DMS114 treated with DMSO at 0.1 percent for 48 hours (cell line): ENCODE data around the gene TRPC4.

Experiments used
- DNase-seq: peaks from one replicate; lab custom pipeline; 2025; ENCODE audit not compliant: unreplicated experiment; lab: John Stamatoyannopoulos, UW

The TRPC4 gene

GRCh38 chr13:37729876-37730275 lies 139.7 kb downstream of the TRPC4 start:
- no peak for DNase-seq

DNA sequence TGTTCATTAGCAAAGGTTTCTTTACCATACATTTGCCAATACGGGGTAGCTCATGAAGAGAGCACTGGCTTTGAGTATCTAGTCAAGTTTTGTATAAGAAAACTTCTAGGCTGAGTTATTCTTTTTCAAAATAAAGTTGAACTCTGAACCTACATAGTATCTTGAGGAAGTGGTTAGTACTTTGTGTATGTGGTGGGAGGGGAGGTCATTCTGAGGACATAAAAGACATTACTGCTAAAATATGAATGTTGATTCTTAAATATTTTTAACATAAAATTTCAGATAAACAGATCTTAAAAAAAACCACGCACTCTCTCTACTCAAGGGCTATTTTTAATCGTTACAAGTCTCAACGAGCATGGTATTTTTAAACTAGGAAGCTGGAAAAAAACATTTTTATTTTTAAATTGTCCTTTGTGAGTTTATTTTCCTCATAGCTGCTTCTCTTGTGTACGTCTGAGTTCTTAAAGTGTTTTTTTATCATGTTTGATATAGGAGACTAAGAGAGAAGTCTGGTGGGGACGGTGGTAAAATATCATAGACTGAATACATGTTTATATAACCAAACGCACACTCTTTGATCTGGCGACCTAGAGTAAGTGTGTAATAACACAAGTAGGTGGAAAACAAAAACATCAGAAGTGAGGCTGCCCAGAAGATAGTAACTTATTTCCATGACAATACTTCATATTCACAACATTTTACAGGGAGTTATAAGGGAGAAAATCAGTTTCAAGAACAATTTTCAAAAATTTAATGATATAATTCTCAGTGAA lies 153.0 kb downstream of the TRPC4 start:
- no peak for DNase-seq

DNA sequence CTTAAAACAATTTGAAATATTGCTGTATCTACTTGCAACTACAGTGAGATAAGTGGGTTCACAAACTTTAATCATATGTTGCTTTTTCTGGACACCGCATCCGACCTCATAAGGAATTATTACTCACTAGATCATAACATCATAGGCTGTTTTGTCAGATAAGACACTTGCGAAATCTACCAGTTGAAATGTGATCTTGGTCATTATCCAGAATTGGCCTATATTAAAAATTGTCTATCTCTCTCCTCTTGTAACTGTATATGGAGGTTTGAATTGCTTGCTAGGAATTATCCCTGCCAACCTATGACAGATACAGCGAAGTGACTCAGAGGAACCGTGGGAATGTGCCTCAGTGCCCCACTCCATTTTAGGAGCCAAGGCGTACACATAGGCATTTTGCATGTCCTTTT lies 154.0 kb downstream of the TRPC4 start:
- no peak for DNase-seq

GRCh38 chr13:37709318-37709717 lies 160.3 kb downstream of the TRPC4 start:
- DNase-seq, result no peak

- DNase-seq, result no peak
These were observed 161.7 kb downstream of the TRPC4 start for GRCh38 chr13:37707739-37708500.

GRCh38 chr13:37706041-37706440 lies 163.5 kb downstream of the TRPC4 start:
- no peak for DNase-seq

- DNase-seq, result no peak
These were observed 167.6 kb downstream of the TRPC4 start for GRCh38 chr13:37701972-37702371.

GRCh38 chr13:37701306-37701705 lies 168.3 kb downstream of the TRPC4 start:
- DNase-seq, result no peak

- no peak for DNase-seq
These were observed 168.7 kb downstream of the TRPC4 start for GRCh38 chr13:37700887-37701286.

DNA sequence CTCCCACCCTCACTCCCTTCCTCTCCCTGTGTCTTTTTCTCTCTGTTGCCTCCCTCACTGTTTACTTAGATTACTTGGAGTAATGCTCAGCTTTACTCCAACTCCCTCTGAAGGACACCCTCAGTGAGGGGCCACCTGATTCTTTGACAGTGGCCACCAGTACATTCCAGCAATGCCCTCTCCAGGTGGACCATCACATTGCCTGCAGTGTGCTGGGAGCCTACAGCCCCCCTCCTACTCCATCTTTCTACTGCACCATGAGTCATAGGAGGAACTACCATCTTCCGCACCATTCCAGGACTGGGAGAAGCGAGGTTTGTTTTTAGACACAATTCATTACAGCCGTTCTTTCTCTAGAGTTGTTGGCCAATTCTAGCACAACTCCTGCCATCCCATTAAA lies 174.4 kb downstream of the TRPC4 start:
- no peak for DNase-seq

DNA sequence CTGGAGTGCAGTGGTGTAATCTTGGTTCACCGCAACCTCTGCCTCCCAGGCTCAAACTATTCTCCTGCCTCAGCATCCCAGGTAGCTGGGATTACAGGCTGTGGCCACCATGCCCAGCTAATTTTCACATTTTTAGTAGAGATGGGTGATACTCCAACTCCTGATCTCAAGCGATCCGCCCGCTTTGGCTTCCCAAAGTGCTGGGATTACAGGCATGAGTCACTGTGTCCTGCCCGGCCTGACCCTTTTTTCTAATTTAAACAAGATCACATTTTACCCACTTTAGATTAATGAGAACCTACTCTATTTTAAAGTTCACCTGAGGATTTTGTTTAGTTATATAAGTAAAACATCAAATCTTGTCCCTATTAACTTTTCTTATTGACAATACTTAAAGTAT lies 179.2 kb downstream of the TRPC4 start:
- DNase-seq, result no peak

DNA sequence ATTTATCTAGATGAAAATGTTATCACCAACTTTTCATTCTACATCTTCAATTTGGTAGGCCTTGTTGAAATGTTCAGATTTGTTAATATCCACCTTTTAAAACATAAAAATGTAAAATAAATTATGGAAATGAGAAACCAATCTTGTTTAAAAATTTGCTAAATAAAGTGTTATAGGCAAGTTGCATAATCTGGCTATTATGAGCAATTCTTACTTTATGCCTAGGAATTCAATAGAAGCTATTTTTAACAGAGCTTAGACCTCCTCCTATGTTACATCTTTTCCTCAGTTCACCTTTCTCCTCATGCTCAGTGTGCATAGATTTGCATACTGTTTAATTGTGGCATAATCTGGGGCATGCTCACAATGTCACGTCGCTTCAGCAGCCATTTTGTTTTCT lies 183.1 kb downstream of the TRPC4 start:
- DNase-seq, result no peak

DNA sequence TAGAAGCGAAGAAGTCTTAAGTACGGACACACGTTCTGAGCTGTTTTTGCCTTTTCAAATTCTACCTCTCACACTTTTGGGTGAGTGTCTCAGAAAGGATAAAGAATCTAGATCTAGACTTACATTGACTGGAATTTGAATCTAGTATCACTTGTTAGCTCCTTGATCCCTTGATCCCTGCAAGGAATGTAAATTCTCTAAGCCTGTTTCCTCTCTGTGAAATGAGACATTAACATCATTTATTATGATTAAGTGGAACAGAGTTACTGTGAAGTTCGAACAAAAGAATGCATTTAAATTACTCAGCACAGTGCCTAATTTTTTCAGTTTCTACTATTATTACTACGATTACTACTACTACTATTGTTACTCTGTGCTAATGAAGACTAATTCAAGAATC lies 184.4 kb downstream of the TRPC4 start:
- no peak for DNase-seq

DNA sequence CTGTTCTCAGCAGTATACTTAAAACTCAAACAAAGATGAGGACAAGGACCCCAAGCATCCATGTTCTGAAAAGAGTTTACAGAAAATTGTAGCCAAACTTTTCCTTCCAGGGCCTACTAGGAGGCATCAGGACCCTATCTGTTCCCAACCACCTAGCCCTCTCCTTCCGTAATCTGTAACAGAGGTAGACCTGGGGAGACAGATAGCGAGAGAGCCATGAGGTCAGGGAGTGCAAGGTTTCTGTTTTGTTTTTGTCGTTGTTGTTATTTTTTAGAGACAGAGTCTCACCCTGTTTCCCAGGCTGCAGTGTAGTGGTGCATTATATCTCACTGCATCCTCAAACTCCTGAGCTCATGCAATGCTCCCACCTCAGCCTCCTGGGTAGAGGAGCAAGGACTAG lies 187.1 kb downstream of the TRPC4 start:
- no peak for DNase-seq

- DNase-seq, result no peak
These were observed 188.1 kb downstream of the TRPC4 start for GRCh38 chr13:37681281-37682032.

- no peak for DNase-seq
These were observed 189.4 kb downstream of the TRPC4 start for GRCh38 chr13:37680137-37680536.

GRCh38 chr13:37679043-37679442 lies 190.5 kb downstream of the TRPC4 start:
- no peak for DNase-seq

DNA sequence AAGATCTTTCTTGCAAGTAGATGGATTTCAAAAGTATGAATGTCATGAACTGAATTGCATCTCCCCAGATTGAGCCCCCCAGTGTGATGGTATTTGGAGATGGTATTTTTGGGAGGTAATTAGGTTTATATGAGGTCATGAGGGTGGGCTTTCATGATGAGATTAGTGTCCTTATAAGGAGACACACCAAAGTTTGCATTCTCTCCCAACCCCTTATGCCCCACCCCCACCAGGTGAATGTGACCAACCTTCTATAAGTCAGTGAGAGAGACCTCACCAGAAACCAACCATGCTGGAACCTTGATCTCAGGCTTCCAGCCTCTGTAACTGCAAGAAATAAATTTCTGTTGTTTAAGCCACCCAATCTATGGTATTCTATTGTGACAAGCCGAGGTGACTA lies 199.7 kb downstream of the TRPC4 start:
- DNase-seq, result no peak

- no peak for DNase-seq
These were observed 201.9 kb downstream of the TRPC4 start for GRCh38 chr13:37667702-37668101.

- no peak for DNase-seq
These were observed 203.5 kb downstream of the TRPC4 start for GRCh38 chr13:37666036-37666435.

DNA sequence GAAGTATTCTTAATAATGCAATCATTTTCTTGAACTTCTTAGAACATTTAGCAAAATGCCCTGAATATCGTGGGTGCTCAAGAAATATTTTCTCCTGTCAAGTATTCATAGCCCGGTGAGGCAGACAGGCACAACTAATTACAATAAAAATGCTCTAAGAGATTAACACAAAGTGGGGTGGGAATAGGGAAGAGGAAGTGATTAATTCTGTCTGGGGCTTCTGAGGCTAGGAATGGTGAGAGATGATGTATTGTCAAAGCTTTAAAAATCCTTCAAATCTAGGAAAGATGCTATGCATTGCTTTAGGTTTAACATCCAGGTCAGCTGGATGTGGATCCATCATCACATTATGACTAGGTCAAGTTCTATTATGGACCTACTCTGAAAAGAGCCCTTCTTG lies 204.2 kb downstream of the TRPC4 start:
- no peak for DNase-seq

GRCh38 chr13:37663724-37664123 lies 205.8 kb downstream of the TRPC4 start:
- DNase-seq, result no peak
